Smooth muscle cell (in vitro differentiated cells): ENCODE results near the gene SIRT6. TPM values are rescaled to one million over a fixed set of nuclear protein-coding genes. Genes with fewer than 3 reads are reported as not detected.
A peak's percentile ranks its signal among the peaks of the same experiment; 100 is the strongest.

Experiments
- DNase-seq: peaks from one replicate; lab custom pipeline; 2025; ENCODE audit not compliant: unreplicated experiment; lab: John Stamatoyannopoulos, UW
- H2AFZ ChIP-seq: fragments of 200-600 bp; sonication (generic); 2 replicates; pipeline ENCODE4 v1.6.0; 2016; ENCODE audit warnings: antibody characterized with exemption, low read depth, mild to moderate bottlenecking
- H3F3A ChIP-seq: fragments of 200-600 bp; sonication (generic); 2 replicates; pipeline ENCODE4 v1.6.0; 2017; ENCODE audit warnings: antibody characterized with exemption, low read depth
- H3K27ac ChIP-seq: fragments of 200-600 bp; sonication (generic); 2 replicates; pipeline ENCODE4 v1.5.1; 2016; ENCODE audit warnings: low read depth, mild to moderate bottlenecking
- H3K27me3 ChIP-seq: fragments of 200-600 bp; sonication (generic); 2 replicates; pipeline ENCODE4 v1.6.1; 2016; ENCODE audit warnings: low read depth, mild to moderate bottlenecking
- H3K36me3 ChIP-seq: fragments of 200-600 bp; sonication (generic); 2 replicates; pipeline ENCODE4 v1.5.1; 2016; ENCODE audit warnings: low read depth
- H3K4me1 ChIP-seq: fragments of 200-600 bp; sonication (generic); 2 replicates; pipeline ENCODE4 v1.5.1; 2016; ENCODE audit warnings: low read depth
- H3K4me2 ChIP-seq: fragments of 200-600 bp; sonication (generic); 2 replicates; pipeline ENCODE4 v1.6.0; 2016; ENCODE audit warnings: mild to moderate bottlenecking
- H3K4me3 ChIP-seq: fragments of 200-600 bp; sonication (generic); 2 replicates; pipeline ENCODE4 v1.5.1; 2016; ENCODE audit warnings: mild to moderate bottlenecking
- H3K79me2 ChIP-seq: fragments of 200-600 bp; sonication (generic); 2 replicates; pipeline ENCODE4 v1.6.0; 2016; ENCODE audit warnings: low read depth, mild to moderate bottlenecking
- H3K9ac ChIP-seq: fragments of 200-600 bp; sonication (generic); 2 replicates; pipeline ENCODE4 v1.6.0; 2016; ENCODE audit warnings: low read depth
- H3K9me3 ChIP-seq: fragments of 200-600 bp; sonication (generic); replicated peaks from 2 replicates; pipeline ENCODE4 v1.5.1; 2016; ENCODE audit warnings: low read depth
- H4K20me1 ChIP-seq: fragments of 200-600 bp; sonication (generic); 2 replicates; pipeline ENCODE4 v1.6.0; 2016; ENCODE audit warnings: low read depth
- WGBS: methylation state at CpG from one replicate; pipeline ENCODE4 v1.1.7; 2016; ENCODE audit warnings: low lambda C conversion rate; 5-methylcytosine and 5-hydroxymethylcytosine counted together
- polyA plus RNA-seq: library from polyadenylated mRNA; unstranded; fragments of >200 nt; fragmentation: Nextera tagmentation; extraction: Ambion mirVana; gene quantifications from 2 replicates; pipeline ENCODE4 v1.2.1, GENCODE V29; 2016
- total RNA-seq: library from RNA; depleted of rRNA; stranded (reverse); fragments of >200 nt; gene quantifications from 2 replicates; pipeline ENCODE4 v1.2.3, GENCODE V29; 2014
- TF ChIP-seq, protein P1 (sequence below): fragments of 200-600 bp; sonication (generic); IDR thresholded peaks from 2 replicates; pipeline ENCODE4 v1.5.1; 2017; ENCODE audit warnings: borderline replicate concordance, mild to moderate bottlenecking, antibody characterized with exemption; ENCODE audit not compliant: insufficient read depth, poor library complexity, severe bottlenecking

SIRT6 gene
- total and polyA plus RNA-seq, 2 experiments from 2014 or later, result 9.4 to 14.5 TPM

DNA sequence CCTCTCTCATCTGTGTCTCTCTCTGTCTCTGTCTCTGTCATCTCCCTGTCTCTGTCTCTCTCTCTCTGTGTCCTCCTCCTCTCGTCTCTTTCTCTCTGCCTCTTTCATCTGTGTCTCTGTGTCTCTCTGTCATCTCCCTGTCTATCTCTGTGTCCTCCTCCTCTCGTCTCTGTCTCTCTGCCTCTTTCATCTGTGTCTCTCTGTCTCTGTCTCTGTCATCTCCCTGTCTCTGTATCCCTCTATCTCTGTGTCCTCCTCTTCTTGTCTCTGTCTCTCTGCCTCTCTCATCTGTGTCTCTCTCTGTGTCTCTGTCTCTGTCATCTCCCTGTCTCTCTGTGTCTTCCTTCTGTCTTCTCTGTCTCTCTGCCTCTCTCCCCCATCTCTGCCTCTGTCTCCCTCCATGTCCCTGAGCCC is 46.4 kb upstream of the SIRT6 start:
- H3F3A ChIP-seq, result peaks cover 3% of the 10 kb centered on the region
- TF ChIP-seq, protein P1, sequence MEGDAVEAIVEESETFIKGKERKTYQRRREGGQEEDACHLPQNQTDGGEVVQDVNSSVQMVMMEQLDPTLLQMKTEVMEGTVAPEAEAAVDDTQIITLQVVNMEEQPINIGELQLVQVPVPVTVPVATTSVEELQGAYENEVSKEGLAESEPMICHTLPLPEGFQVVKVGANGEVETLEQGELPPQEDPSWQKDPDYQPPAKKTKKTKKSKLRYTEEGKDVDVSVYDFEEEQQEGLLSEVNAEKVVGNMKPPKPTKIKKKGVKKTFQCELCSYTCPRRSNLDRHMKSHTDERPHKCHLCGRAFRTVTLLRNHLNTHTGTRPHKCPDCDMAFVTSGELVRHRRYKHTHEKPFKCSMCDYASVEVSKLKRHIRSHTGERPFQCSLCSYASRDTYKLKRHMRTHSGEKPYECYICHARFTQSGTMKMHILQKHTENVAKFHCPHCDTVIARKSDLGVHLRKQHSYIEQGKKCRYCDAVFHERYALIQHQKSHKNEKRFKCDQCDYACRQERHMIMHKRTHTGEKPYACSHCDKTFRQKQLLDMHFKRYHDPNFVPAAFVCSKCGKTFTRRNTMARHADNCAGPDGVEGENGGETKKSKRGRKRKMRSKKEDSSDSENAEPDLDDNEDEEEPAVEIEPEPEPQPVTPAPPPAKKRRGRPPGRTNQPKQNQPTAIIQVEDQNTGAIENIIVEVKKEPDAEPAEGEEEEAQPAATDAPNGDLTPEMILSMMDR, result no peak
- H3K36me3 ChIP-seq, result no peaks in the 10 kb centered on the region
- peak overlapping the region; percentile 69 for H3K4me2 ChIP-seq
- no peaks in the 10 kb centered on the region for H3K4me1 ChIP-seq
- H4K20me1 ChIP-seq, result no peaks in the 10 kb centered on the region
- H3K9ac ChIP-seq, result peak overlapping the region; percentile 31
- H3K9me3 ChIP-seq, result no peaks in the 10 kb centered on the region
- H2AFZ ChIP-seq, result peak overlapping the region; percentile 89
- H3K27me3 ChIP-seq, result no peaks in the 10 kb centered on the region
- H3K4me3 ChIP-seq, result no peak overlapping the region
- no peak for DNase-seq
- 86% methylated on average over 2 of the region's 2 CpGs for WGBS
- H3K27ac ChIP-seq, result no peak overlapping the region
- no peaks in the 10 kb centered on the region for H3K79me2 ChIP-seq

GRCh38 chr19:4227771-4228170 is 45.4 kb upstream of the SIRT6 start:
- Histone ChIP-seq H3K27ac (no peak overlapping the region), H3K4me1 (no peaks in the 10 kb centered on the region), H3F3A (peaks cover 3% of the 10 kb centered on the region), H3K9me3 (no peaks in the 10 kb centered on the region), H3K4me3 (no peak overlapping the region), H3K4me2 (no peak overlapping the region), H4K20me1 (no peaks in the 10 kb centered on the region), H3K79me2 (no peaks in the 10 kb centered on the region), H2AFZ (no peak overlapping the region), H3K27me3 (no peaks in the 10 kb centered on the region), H3K9ac (no peak overlapping the region), H3K36me3 (no peaks in the 10 kb centered on the region)
- TF ChIP-seq, protein P1, result no peak
- no peak for DNase-seq

- DNase-seq, result no peak
- Histone ChIP-seq H2AFZ (no peak overlapping the region), H3K9ac (no peak overlapping the region), H3K4me1 (no peaks in the 10 kb centered on the region), H3K27me3 (no peaks in the 10 kb centered on the region), H3K4me3 (no peak overlapping the region), H3K4me2 (no peak overlapping the region), H3K27ac (no peak overlapping the region), H3K79me2 (no peaks in the 10 kb centered on the region), H4K20me1 (no peaks in the 10 kb centered on the region), H3K9me3 (no peaks in the 10 kb centered on the region), H3F3A (peaks cover 3% of the 10 kb centered on the region), H3K36me3 (no peaks in the 10 kb centered on the region)
- WGBS, result 95% methylated on average over 7 of the region's 8 CpGs
- TF ChIP-seq, protein P1, result no peak
Observed at GRCh38 chr19:4225885-4226284, 43.5 kb upstream of the SIRT6 start.

- Histone ChIP-seq H4K20me1 (no peaks in the 10 kb centered on the region), H3K4me2 (no peak overlapping the region), H3K9me3 (no peaks in the 10 kb centered on the region), H3F3A (peaks cover 1% of the 10 kb centered on the region), H3K4me3 (no peak overlapping the region), H3K9ac (no peak overlapping the region), H3K27ac (no peak overlapping the region), H3K4me1 (no peaks in the 10 kb centered on the region), H3K36me3 (no peaks in the 10 kb centered on the region), H2AFZ (no peak overlapping the region), H3K79me2 (no peaks in the 10 kb centered on the region), H3K27me3 (no peaks in the 10 kb centered on the region)
- TF ChIP-seq, protein P1, result no peak
- DNase-seq, result no peak
- WGBS, result 70% methylated on average over 14 of the region's 15 CpGs
Observed at GRCh38 chr19:4224470-4224869, 42.1 kb upstream of the SIRT6 start.
